Measurements from ENCODE around the gene FAH. TPM values are rescaled to one million over a fixed set of nuclear protein-coding genes. Genes with fewer than 3 reads are reported as not detected.

FAH gene
- total and polyA plus RNA-seq, 2 donors (not counting 1 experiment from before 2014, with no cell fraction given): 1.1 to 5.1 TPM

GRCh38 chr15:80202641-80203360 lies 50.0 kb downstream of the FAH start:
- Histone ChIP-seq H3K9ac (ENCODE audit: low read length) (no peak overlapping the region), H3K4me2 (replicated peaks; ENCODE audit: low read depth, low read length, poor library complexity, severe bottlenecking) (no peak overlapping the region), H2AFZ (ENCODE audit: insufficient read depth, low read depth, low read length, poor library complexity, severe bottlenecking) (no peak overlapping the region), H3K36me3 (replicated peaks in 1 of 2; ENCODE audit: control extremely low read depth in 1 of 2, control insufficient read depth in 1 of 2, extremely low read depth in 1 of 2, insufficient read depth in 2 of 2, low read length in 1 of 2) (no peaks in the 10 kb centered on the region), H3K27me3 (replicated peaks in 1 of 4; ENCODE audit: control extremely low read depth in 1 of 4, control insufficient read depth in 3 of 4, insufficient read depth in 4 of 4, low read length in 3 of 4) (peaks cover 0 to 9% (median 1%) of the 10 kb centered on the region in 4 experiments), H3K27ac (ENCODE audit: low read length in 2 of 2) (no peak overlapping the region), H3K9me3 (ENCODE audit: control extremely low read depth in 1 of 3, control insufficient read depth in 2 of 3, insufficient read depth in 1 of 3, low read length in 2 of 3) (no peaks in the 10 kb centered on the region), H3K79me2 (ENCODE audit: control insufficient read depth, insufficient read depth, low read length) (no peaks in the 10 kb centered on the region), H3K4me1 (ENCODE audit: control insufficient read depth in 2 of 2, insufficient read depth in 2 of 2, low read length in 2 of 2) (no peaks in the 10 kb centered on the region), H3K4me3 (ENCODE audit: control extremely low read depth in 1 of 5, extremely low read depth in 1 of 5, insufficient read depth in 1 of 5, low read depth in 2 of 5, low read length in 4 of 5) (no peak overlapping the region), H4K20me1 (ENCODE audit: control insufficient read depth, insufficient read depth, low read length, poor library complexity, severe bottlenecking) (no peaks in the 10 kb centered on the region)
- 65% methylated on average over 5 of the region's 9 CpGs for WGBS (ENCODE audit: insufficient coverage)
- intact Hi-C loops (cut with micrococcal nuclease): no loop called here
- no peak for TF ChIP-seq EZH2 (IDR thresholded peaks at IDR 0.05; ENCODE audit: borderline replicate concordance, insufficient read depth, low read depth, low read length, poor library complexity, severe bottlenecking)
- TF ChIP-seq, protein P1, sequence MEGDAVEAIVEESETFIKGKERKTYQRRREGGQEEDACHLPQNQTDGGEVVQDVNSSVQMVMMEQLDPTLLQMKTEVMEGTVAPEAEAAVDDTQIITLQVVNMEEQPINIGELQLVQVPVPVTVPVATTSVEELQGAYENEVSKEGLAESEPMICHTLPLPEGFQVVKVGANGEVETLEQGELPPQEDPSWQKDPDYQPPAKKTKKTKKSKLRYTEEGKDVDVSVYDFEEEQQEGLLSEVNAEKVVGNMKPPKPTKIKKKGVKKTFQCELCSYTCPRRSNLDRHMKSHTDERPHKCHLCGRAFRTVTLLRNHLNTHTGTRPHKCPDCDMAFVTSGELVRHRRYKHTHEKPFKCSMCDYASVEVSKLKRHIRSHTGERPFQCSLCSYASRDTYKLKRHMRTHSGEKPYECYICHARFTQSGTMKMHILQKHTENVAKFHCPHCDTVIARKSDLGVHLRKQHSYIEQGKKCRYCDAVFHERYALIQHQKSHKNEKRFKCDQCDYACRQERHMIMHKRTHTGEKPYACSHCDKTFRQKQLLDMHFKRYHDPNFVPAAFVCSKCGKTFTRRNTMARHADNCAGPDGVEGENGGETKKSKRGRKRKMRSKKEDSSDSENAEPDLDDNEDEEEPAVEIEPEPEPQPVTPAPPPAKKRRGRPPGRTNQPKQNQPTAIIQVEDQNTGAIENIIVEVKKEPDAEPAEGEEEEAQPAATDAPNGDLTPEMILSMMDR (IDR thresholded peaks at IDR 0.05): no peak
- H3K4me3 Mint-ChIP-seq: no peak overlapping the region
- H3K27me3 Mint-ChIP-seq: peaks cover 45% of the 10 kb centered on the region
- CTCF ChIA-PET: no interaction called here
- no peak overlapping the region for H3K27ac Mint-ChIP-seq
- ATAC-seq (ENCODE audit: low read depth) (no peak), DNase-seq (no peak)
- POLR2A ChIA-PET: no interaction called here
- no peaks in the 10 kb centered on the region for H3K4me1 Mint-ChIP-seq
- no peaks in the 10 kb centered on the region for H3K9me3 Mint-ChIP-seq (ENCODE audit: insufficient read depth)

GRCh38 chr15:80203361-80203885 lies 50.6 kb downstream of the FAH start:
- Mint-ChIP-seq H3K9me3 (ENCODE audit: insufficient read depth) (no peaks in the 10 kb centered on the region), H3K27me3 (peaks cover 45% of the 10 kb centered on the region), H3K4me3 (no peak overlapping the region), H3K4me1 (no peaks in the 10 kb centered on the region), H3K27ac (no peak overlapping the region)
- ATAC-seq (ENCODE audit: low read depth): no peak
- ChIA-PET CTCF (no interaction called here), POLR2A (no interaction called here)
- WGBS (ENCODE audit: insufficient coverage): 75% methylated on average over 9 of the region's 10 CpGs
- intact Hi-C loops (cut with micrococcal nuclease): no loop called here
- no peak for TF ChIP-seq EZH2 (IDR thresholded peaks at IDR 0.05; ENCODE audit: borderline replicate concordance, insufficient read depth, low read depth, low read length, poor library complexity, severe bottlenecking)
- TF ChIP-seq, protein P1 (IDR thresholded peaks at IDR 0.05): no peak
- no peaks in the 10 kb centered on the region for H3K4me1 ChIP-seq (ENCODE audit: control insufficient read depth in 2 of 2, insufficient read depth in 2 of 2, low read length in 2 of 2)
- no peaks in the 10 kb centered on the region for H4K20me1 ChIP-seq (ENCODE audit: control insufficient read depth, insufficient read depth, low read length, poor library complexity, severe bottlenecking)
- H3K9ac ChIP-seq (ENCODE audit: low read length): no peak overlapping the region
- peaks cover 0 to 6% (median 1%) of the 10 kb centered on the region in 4 experiments for H3K27me3 ChIP-seq (replicated peaks in 1 of 4; ENCODE audit: control extremely low read depth in 1 of 4, control insufficient read depth in 3 of 4, insufficient read depth in 4 of 4, low read length in 3 of 4)
- no peaks in the 10 kb centered on the region for H3K36me3 ChIP-seq (replicated peaks in 1 of 2; ENCODE audit: control extremely low read depth in 1 of 2, control insufficient read depth in 1 of 2, extremely low read depth in 1 of 2, insufficient read depth in 2 of 2, low read length in 1 of 2)
- no peak overlapping the region for H3K4me2 ChIP-seq (replicated peaks; ENCODE audit: low read depth, low read length, poor library complexity, severe bottlenecking)
- no peak overlapping the region for H2AFZ ChIP-seq (ENCODE audit: insufficient read depth, low read depth, low read length, poor library complexity, severe bottlenecking)
- no peak overlapping the region for H3K27ac ChIP-seq (ENCODE audit: low read length in 2 of 2)
- H3K79me2 ChIP-seq (ENCODE audit: control insufficient read depth, insufficient read depth, low read length): no peaks in the 10 kb centered on the region
- no peaks in the 10 kb centered on the region for H3K9me3 ChIP-seq (ENCODE audit: control extremely low read depth in 1 of 3, control insufficient read depth in 2 of 3, insufficient read depth in 1 of 3, low read length in 2 of 3)
- no peak for DNase-seq
- no peak overlapping the region for H3K4me3 ChIP-seq (ENCODE audit: control extremely low read depth in 1 of 5, extremely low read depth in 1 of 5, insufficient read depth in 1 of 5, low read depth in 2 of 5, low read length in 4 of 5)
